HepG2 (cell line): Measurements from ENCODE around the gene CELF4.

Experiments
- ERF ChIP-seq: IDR thresholded peaks from 2 replicates; pipeline ENCODE4 v1.6.1; 2018; ENCODE audit warnings: missing biosample characterization, missing genetic modification reagents
- MEIS1 ChIP-seq: sonication (generic); formaldehyde crosslinking; IDR thresholded peaks from 2 replicates; pipeline ENCODE4 v1.9.0; 2021; ENCODE audit warnings: mild to moderate bottlenecking, missing genetic modification reagents, moderate library complexity, borderline replicate concordance
- PHF8 ChIP-seq: sonication (generic); formaldehyde crosslinking; IDR thresholded peaks from 2 replicates; pipeline ENCODE4 v1.5.0; 2020; ENCODE audit warnings: missing genetic modification reagents
- REPIN1 ChIP-seq: sonication (generic); formaldehyde crosslinking; IDR thresholded peaks from 2 replicates; pipeline ENCODE4 v1.8.0; 2022; ENCODE audit warnings: missing genetic modification reagents, low read depth, mild to moderate bottlenecking, borderline replicate concordance
- SIN3B ChIP-seq: fragments of 150-350 bp; IDR thresholded peaks from 2 replicates; pipeline ENCODE4 v1.6.1; 2014; ENCODE audit warnings: low read length
- TARDBP ChIP-seq: sonication (generic); formaldehyde crosslinking; IDR thresholded peaks from 2 replicates; pipeline ENCODE4 v1.8.0; 2022; ENCODE audit warnings: mild to moderate bottlenecking, missing genetic modification reagents
- TCF7L2 ChIP-seq: IDR thresholded peaks from 2 replicates; pipeline ENCODE4 v1.6.1; 2011; ENCODE audit warnings: mild to moderate bottlenecking, low read depth, low read length, moderate library complexity
- YY1 ChIP-seq: IDR thresholded peaks from 2 replicates; pipeline ENCODE4 v1.6.1; 2011; ENCODE audit warnings: low read length, low read depth, moderate library complexity, mild to moderate bottlenecking; ENCODE audit not compliant: insufficient read depth, insufficient replicate concordance

- TF ChIP-seq TARDBP (CRISPR knock-in tag) (no peak), ERF (CRISPR knock-in tag) (no peak), TCF7L2 (no peak), MEIS1 (no peak), PHF8 (CRISPR knock-in tag) (no peak), REPIN1 (CRISPR knock-in tag) (no peak), YY1 (no peak), SIN3B (no peak)
Observed at GRCh38 chr18:37389041-37389440, 176.6 kb downstream of the CELF4 start.
